ENCODE measurements around the gene TM2D1. TPM values are rescaled to one million over a fixed set of nuclear protein-coding genes. Genes with fewer than 3 reads are reported as not detected.

Gene TM2D1
- total and polyA plus RNA-seq, 9 of the 15 experiments (the other 6 are each of a cell fraction or from before 2014, with no cell fraction given) = 24.5 to 65.2 (median 47.7) TPM

DNA sequence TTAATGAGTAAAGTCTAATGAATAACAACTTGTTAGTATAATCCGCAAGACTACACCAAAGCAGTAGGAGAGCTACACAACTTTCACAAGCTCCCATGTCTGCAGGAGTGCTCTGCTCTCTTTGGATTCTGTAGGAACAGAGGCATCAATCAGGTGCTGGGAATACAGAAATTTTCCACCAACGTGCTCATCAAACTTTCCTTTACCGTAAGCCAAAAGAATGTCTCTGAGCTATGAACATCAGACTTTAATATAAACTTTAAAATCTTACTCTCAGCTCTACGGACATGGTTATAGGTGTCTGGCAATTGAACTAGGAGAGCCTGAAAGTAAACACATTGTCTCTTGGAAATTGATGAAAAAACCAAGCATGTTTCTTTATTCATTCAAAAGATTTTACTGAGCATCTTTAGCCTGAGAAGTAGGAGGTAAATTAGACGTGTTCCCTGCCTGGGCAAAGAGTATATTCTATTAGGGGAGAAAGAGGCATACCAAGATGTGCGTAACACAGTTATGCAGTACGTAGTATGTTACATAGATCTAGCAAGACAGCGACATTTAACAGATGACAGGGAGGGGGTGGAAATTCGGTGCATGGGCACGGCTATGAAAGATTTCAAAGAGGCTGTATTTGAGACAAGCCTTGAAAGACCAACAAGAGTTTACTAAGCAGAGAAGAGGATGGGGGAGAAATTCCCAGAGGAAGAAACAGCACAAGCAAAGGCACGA is 85.2 kb downstream of the TM2D1 start:
- POLR2A ChIA-PET = no interaction called here
- TF ChIP-seq, protein P1, sequence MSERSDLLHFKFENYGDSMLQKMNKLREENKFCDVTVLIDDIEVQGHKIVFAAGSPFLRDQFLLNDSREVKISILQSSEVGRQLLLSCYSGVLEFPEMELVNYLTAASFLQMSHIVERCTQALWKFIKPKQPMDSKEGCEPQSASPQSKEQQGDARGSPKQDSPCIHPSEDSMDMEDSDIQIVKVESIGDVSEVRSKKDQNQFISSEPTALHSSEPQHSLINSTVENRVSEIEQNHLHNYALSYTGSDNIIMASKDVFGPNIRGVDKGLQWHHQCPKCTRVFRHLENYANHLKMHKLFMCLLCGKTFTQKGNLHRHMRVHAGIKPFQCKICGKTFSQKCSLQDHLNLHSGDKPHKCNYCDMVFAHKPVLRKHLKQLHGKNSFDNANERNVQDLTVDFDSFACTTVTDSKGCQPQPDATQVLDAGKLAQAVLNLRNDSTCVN (CRISPR knock-in tag; IDR thresholded peaks at IDR 0.05) = no peak
- TF ChIP-seq SRSF7 (optimal IDR thresholded peaks at IDR 0.05; ENCODE audit: low read depth, low read length) (no peak), ETV6 (IDR thresholded peaks at IDR 0.05; ENCODE audit: borderline replicate concordance in 1 of 2, low read depth in 2 of 2, low read length in 1 of 2) (no peak), ETV6 (CRISPR knock-in tag; IDR thresholded peaks at IDR 0.05; ENCODE audit: borderline replicate concordance) (no peak), KLF16 (IDR thresholded peaks at IDR 0.05) (no peak), RFX5 (IDR thresholded peaks at IDR 0.05; ENCODE audit: low read depth, low read length) (no peak), GABPA (tag; conservative IDR thresholded peaks at IDR 0.05; ENCODE audit: low read depth) (no peak)
- peaks cover 2 to 6% of the 10 kb centered on the region in 2 experiments; a peak in 3 of 5 replicates for H3K27me3 ChIP-seq (ENCODE audit: control insufficient read depth in 2 of 2, insufficient read depth in 2 of 2, low read length in 2 of 2)
- in situ Hi-C loops (cut with MboI) (no loop called here), intact Hi-C loops (cut with micrococcal nuclease) (loop anchor here (5.0 kb wide), 2 partner anchors 52 to 662 kb away; no protein-coding TSS in a partner anchor)
- H3K9me3 ChIP-seq (replicated peaks; ENCODE audit: control insufficient read depth, insufficient read depth, low read depth, low read length) = no peaks in the 10 kb centered on the region
- H3K4me2 ChIP-seq (ENCODE audit: insufficient read depth, low read length) = no peak overlapping the region
- no peak for DNase-seq (ENCODE audit: extremely low read depth in 1 of 4, low spot score in 3 of 4)
- H3K9ac ChIP-seq (ENCODE audit: insufficient read depth in 1 of 2, low read depth in 2 of 2, low read length in 2 of 2) = no peak overlapping the region
- FAIRE-seq = no peak
- H3K79me2 ChIP-seq (ENCODE audit: control insufficient read depth, insufficient read depth, low read length) = no peaks in the 10 kb centered on the region
- WGBS (ENCODE audit: insufficient coverage, low coverage, missing lambda C conversion rate) = 51% methylated on average over 11 of the region's 11 CpGs
- H2AFZ ChIP-seq (ENCODE audit: low read depth, low read length) = no peak overlapping the region
- no peaks in the 10 kb centered on the region for H3K9me1 ChIP-seq (ENCODE audit: control insufficient read depth, insufficient read depth, low read length)
- H4K20me1 ChIP-seq (replicated peaks; ENCODE audit: control insufficient read depth, insufficient read depth, low read length) = no peaks in the 10 kb centered on the region
- no peaks in the 10 kb centered on the region for H3K36me3 ChIP-seq (ENCODE audit: control insufficient read depth, insufficient read depth, low read length)
- no peak overlapping the region for H3K4me3 ChIP-seq
- H3K27ac ChIP-seq (ENCODE audit: extremely low read depth, low read depth, low read length) = no peak overlapping the region
- BruUV-seq (replicated peaks) = no TSS peak
- peaks cover 0 to 8% of the 10 kb centered on the region in 2 experiments; a peak in 1 of 5 replicates for H3K4me1 ChIP-seq (replicated peaks in 1 of 2; ENCODE audit: control insufficient read depth in 2 of 2, insufficient read depth in 2 of 2, low read length in 2 of 2)
- CTCF ChIA-PET (ENCODE audit: low intra/inter-chr PET ratio) = no interaction called here
- no peak for ATAC-seq

All from K562 (cell line).